OCI-LY3 (cell line): ENCODE results near the gene ITGAE.
"Not testable (repeated sequence)": the region's sequence is repeated elsewhere in the genome, so short reads cannot be mapped to it uniquely, and the experiment has no call there.

Source experiments
- EZH2phosphoT487 ChIP-seq: fragments of 200-600 bp; shearing (Covaris generic); IDR thresholded peaks from 2 replicates; pipeline ENCODE4 v1.6.1; 2018; ENCODE audit warnings: antibody characterized with exemption, mixed run types, low read depth
- TF ChIP-seq, protein P1 (sequence below): fragments of 200-600, 300-600 bp; sonication (generic); IDR thresholded peaks from 2 replicates; pipeline ENCODE4 v1.5.1; 2014; ENCODE audit warnings: antibody characterized with exemption, low read length, low read depth

DNA sequence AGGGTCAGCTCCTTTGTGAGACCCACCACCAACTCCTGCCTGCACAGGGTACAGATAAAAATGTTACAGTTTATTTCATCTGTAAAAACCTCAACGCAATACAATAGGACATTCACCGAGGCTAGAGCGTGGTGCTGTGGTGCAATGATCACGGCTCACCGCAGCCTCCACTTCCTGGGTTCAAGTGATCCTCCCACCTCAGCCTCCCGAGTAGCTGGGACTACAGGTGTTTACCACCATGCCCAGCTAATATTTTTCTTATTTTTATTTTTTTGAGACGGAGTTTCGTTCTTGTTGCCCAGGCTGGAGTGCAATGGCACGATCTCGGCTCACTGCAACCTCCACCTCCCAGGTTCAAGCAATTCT, 66.1 kb downstream of the ITGAE start:
- TF ChIP-seq, protein P1, sequence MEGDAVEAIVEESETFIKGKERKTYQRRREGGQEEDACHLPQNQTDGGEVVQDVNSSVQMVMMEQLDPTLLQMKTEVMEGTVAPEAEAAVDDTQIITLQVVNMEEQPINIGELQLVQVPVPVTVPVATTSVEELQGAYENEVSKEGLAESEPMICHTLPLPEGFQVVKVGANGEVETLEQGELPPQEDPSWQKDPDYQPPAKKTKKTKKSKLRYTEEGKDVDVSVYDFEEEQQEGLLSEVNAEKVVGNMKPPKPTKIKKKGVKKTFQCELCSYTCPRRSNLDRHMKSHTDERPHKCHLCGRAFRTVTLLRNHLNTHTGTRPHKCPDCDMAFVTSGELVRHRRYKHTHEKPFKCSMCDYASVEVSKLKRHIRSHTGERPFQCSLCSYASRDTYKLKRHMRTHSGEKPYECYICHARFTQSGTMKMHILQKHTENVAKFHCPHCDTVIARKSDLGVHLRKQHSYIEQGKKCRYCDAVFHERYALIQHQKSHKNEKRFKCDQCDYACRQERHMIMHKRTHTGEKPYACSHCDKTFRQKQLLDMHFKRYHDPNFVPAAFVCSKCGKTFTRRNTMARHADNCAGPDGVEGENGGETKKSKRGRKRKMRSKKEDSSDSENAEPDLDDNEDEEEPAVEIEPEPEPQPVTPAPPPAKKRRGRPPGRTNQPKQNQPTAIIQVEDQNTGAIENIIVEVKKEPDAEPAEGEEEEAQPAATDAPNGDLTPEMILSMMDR = not testable (repeated sequence)
- not testable (repeated sequence) for TF ChIP-seq EZH2phosphoT487
